H54 (cell line): Measurements from ENCODE around the gene ELMOD3.
"Not testable (repeated sequence)": the region's sequence is repeated elsewhere in the genome, so short reads cannot be mapped to it uniquely, and the experiment has no call there.

Experiments
- DNase-seq: peaks from one replicate; pipeline ENCODE4 v3.0.0; 2011; ENCODE audit warnings: low spot score, mixed read lengths; ENCODE audit not compliant: insufficient read length
- FAIRE-seq: peaks from 3 replicates; lab custom pipeline; 2011; peaks lifted over from hg19 to GRCh38; lab: Jason Lieb, UNC
- POLR2A ChIP-seq: IDR thresholded peaks from 2 replicates; pipeline ENCODE4 v1.6.1; 2011; ENCODE audit warnings: low read depth, mild to moderate bottlenecking, low read length

Gene ELMOD3

GRCh38 chr2:85437488-85438200, 83.1 kb downstream of the ELMOD3 start:
- FAIRE-seq (no peak), DNase-seq (peak; percentile 84)
- peak; percentile 54 for TF ChIP-seq POLR2A

GRCh38 chr2:85438201-85439024, 83.8 kb downstream of the ELMOD3 start:
- FAIRE-seq (no peak), DNase-seq (no peak)
- TF ChIP-seq POLR2A, result no peak

GRCh38 chr2:85439025-85439472, 84.5 kb downstream of the ELMOD3 start:
- no peak for TF ChIP-seq POLR2A
- FAIRE-seq (no peak), DNase-seq (no peak)

- not testable (repeated sequence) for FAIRE-seq, DNase-seq
These were observed 85.0 kb downstream of the ELMOD3 start for GRCh38 chr2:85439569-85439968.

GRCh38 chr2:85439986-85440385, 85.4 kb downstream of the ELMOD3 start:
- DNase-seq, result no peak
- FAIRE-seq, result no peak
- TF ChIP-seq POLR2A, result no peak

- no peak for TF ChIP-seq POLR2A
- DNase-seq, result no peak
- FAIRE-seq, result no peak
These were observed 86.2 kb downstream of the ELMOD3 start for GRCh38 chr2:85440729-85441128.
